GM19467 (cell line): ENCODE results near the gene DNAJC25.
A peak's percentile ranks its signal among the peaks of the same experiment; 100 is the strongest.
"Not testable (repeated sequence)": the region's sequence is repeated elsewhere in the genome, so short reads cannot be mapped to it uniquely, and the experiment has no call there.

Experiments used
- ATAC-seq: cut with Tn5 transposase; IDR thresholded peaks from one replicate; pipeline ENCODE4 v1.9.1; 2021; ENCODE audit warnings: mild to moderate bottlenecking, moderate library complexity; ENCODE audit not compliant: unreplicated experiment

Gene DNAJC25

DNA sequence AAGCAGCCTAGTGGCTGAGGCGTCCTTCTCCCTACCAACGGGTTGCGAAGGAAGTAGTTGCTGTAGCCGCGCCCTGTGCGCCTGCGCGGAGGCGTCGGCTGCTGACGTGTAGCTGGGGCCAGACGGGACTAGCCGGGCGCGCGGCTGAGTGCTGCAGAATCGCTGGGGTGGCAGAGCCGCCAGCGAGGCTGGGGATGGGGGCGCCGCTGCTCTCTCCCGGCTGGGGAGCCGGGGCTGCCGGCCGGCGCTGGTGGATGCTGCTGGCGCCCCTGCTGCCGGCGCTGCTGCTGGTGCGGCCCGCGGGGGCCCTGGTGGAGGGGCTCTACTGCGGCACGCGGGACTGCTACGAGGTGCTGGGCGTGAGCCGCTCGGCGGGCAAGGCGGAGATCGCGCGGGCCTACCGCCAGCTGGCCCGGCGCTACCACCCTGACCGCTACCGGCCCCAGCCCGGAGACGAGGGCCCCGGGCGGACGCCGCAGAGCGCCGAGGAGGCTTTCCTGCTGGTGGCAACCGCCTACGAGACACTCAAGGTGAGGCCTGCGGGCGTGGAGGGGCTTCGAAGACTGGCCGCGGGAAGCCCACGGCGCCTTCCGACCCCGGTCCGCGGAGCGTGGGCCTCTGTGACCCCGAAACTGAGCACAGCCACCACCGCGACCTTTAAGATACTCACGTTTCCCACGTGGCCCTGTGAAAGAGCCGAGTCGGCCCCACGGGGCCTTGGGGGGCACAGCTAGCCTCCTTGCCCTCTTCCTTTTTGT, at the start of gene DNAJC25:
Gene DNAJC25 (plus strand): TSS at position 121 of the 758 bp plus-strand sequence. CDS start 74 bp downstream, at position 195.
- peak; percentile 99 for ATAC-seq

DNA sequence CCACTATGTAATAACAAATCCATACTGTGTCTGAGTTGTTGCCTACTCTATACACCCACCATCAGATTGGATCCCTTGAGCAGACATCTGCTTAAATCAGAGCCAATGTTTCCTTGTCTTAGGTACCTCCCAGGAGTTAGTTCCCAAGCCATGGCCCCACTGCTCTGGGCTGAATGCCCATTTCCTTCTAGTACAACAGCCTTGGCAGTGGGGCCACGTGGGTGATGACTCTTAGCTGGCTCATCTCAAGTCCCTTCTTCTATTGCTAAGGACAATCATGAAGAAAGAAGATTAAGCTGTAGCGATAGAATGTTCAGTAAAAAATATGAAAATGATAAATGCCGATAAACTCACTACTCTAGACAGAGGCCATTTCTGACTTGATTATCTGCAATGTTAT, 48.2 kb upstream of the DNAJC25 start:
- ATAC-seq = no peak

DNA sequence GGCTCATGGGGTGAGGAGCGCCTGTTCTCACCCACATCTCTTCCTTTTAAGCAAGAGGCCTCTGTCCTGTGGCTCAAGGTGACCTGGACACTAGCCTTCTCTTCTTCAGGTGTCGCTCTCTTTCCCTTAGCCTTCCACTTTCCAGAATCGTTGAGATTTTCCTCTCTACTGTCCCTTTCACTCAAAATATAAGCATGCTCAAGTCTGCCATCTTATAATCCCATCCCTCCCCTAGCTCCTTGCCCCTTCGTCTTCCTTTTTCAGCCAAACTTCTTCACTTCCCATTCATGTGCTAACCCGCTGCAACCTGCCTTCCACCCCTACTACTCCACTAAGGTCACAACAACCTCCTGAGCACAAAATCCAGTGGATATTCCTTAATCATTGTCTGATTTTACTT, 44.8 kb upstream of the DNAJC25 start:
- ATAC-seq = no peak

DNA sequence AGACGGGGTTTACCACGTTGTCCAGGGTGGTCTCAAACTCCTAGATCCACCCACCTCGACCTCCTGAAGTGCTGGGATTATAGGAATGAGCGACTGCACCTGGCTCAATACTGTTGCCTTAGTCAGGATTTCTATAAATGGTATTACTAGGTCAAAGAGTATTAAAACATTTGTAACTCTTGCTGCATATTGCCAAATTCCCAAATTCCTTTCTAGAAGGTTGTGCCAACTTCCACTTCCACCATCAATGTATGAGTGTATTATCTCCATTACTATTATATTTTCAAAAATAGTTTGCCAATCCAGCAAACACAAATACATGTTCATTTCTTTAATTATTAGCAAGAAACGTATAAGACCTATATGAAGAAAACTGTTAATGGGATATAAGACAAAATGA, 42.3 kb upstream of the DNAJC25 start:
- no peak for ATAC-seq

DNA sequence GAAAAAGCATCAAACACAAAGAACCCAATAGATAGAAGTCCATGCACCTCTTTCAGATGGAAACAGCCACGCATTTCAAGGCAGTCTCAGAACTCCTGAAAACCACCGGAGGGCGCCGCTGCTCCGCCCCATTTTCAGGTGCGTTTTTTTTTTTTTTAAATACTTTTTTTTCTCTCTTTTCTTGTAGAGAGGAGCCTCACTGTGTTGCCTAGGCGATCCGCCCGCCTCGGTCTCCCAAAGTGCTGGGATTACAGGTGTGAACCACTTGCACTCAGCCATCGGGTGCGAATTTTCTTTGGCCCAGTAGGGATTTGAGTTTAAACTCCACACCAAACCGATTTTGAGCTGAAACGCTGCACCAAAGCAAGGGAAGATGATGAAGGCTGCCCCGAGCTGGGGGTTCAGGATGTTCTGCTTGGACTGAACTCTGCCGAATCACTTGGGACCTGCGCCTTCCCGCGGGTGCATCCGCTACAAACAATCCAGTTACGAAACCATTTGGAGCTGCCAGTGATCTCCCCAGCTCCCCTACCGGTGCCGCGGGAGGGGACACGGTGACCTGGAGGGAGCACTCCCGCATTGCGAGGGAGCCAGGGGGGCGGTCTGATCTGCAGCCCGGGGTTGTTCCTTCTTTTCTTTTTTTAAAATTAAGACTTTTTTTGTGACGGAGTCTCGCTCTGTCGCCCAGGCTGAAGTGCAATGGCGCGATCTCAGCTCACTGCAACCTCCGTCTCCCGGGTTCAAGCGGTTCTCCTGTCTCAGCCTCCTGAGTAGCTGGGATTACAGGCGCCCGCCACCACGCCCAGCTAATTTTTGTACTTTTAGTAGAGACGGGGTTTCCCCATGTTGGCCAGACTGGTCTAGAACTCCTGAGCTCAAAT, 33.0 kb upstream of the DNAJC25 start:
- peak; percentile 45 for ATAC-seq

DNA sequence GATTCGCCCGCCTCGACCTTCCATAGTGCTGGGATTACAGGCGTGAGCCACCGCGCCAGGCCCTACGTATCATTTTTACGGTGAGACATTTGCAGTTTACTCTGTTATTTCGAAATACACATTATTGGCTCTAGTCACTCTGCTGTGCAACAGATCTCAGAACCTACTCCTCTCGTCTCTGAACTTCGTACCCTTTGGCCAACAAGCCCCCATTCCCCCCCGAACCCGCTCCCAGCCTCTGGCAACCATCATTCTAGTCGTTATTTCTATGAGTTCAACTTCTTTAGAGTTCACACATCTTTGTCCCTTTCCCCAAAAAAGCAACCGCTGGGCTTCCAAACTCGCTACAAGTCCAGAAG, 32.4 kb upstream of the DNAJC25 start:
- ATAC-seq = no peak

DNA sequence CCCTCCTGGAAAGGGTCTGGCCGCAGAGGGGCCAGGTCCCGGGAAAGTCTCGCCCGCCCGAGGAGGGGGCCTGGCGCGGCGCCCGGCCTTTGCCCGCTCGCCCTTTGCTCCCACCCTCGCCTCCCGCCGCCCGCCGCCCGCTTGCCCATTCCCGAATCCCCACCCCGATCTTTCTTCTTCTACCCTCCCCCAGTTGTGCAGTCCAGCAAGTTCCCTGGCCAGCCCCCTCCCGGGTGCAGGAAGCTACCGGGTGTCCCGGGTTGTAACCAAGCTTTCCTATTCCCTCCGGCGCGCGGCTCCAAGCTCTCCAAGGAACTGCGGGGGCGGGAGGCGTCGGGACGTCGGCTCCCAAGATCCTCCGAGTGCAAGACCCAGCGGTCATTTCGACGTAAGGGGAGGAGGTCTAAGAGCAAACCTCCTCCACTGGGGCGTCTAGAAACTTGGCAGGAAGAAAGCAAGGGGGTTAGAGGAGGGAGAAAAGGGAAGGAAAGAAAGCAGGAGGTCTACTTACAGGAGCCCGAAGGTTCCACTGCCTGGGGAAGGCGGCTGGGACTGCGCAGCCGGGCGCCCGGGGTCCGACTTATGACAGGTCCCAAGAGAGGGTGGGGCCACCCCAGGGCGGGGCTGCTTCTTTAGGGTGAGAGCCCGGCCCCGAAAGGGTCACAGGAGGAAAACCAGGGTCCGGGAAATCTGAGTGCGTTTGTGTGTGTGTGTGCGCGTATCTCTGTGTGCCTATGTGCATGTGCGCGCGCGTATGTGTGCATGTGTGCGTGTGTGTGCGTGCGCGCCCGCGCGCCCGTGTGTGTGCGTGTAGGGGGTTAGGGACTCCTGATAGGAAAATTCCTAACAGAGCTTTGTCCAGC, 31.8 kb upstream of the DNAJC25 start, which contains the start of gene PTGR1:
Gene PTGR1 (minus strand): TSS at position 556 of the 863 bp plus-strand sequence. CDS start 2,225 bp downstream, outside the sequence.
- ATAC-seq = no peak

DNA sequence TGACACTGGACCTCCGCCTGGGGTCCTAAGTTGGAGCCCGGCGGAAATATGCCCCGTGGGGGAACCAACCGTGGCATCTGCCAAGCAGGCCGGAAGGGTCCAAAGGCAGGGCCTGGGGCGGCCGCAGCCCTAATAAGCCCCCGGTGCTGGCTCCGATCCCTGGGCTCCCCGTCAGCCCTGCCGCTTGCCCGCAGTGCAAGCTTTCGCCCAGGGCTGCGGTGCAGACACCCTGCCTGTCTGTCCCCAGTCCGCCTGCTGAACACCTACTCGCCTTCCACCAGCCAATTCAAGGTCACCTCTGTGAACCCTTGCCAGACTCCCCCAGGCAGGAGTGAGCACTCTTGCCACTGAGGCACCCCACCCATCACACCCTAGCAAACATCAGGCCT, 31.2 kb upstream of the DNAJC25 start:
- no peak for ATAC-seq

DNA sequence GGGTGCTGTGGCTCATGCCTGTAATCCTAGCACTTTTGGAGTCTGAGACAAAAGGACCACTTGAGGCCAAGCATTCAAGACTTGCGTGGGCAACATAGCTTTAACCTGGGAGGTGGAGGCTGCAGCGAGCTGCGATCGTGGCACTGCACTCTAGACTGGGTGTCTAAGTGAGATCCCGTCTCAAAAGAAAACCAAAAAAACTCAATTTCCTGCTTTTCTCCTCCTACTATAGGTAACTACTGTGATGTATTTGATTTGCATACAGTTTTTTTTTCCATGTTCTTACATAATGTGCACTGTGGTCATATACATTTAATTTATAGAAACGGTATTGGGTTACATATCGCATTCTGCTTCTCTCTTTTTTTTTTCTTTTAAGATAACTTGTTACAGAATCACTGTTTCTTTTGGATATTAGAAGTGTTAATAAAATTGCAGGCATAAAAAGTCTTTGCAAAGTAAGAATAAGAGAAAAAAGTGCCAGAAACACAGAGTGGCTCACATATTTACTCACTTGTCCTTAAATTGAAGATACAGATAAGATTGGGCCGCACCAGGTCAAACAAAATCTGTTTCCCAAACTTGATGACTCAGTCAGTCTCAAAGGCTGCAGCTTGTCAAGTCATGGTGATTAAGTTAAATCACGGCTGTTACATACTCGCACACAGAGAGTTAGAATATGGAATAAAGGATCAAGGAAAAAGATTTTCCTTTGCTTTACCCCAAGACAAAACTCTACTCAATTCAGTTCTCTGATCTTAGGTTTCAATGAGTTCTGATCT, 29.7 kb upstream of the DNAJC25 start:
- ATAC-seq = no peak

DNA sequence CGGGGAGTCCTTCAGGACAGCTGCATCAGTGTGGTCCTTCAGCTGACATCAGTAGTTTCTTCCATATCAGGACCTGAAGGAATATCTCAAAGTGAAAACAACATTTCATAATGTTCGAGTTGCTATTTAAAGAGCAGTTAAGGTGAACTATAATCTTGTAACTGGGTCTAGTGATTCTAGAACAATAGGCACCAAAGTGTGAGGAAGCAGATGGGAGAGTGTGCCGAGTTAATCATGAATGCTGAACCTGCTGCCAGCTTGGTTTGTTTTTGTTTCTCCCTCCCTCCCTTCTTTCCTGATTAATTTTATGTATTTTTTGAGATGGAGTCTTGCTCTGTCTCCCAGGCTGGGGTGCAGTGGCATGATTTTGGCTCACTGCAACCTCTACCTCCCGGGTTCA, 28.1 kb upstream of the DNAJC25 start:
- no peak for ATAC-seq

DNA sequence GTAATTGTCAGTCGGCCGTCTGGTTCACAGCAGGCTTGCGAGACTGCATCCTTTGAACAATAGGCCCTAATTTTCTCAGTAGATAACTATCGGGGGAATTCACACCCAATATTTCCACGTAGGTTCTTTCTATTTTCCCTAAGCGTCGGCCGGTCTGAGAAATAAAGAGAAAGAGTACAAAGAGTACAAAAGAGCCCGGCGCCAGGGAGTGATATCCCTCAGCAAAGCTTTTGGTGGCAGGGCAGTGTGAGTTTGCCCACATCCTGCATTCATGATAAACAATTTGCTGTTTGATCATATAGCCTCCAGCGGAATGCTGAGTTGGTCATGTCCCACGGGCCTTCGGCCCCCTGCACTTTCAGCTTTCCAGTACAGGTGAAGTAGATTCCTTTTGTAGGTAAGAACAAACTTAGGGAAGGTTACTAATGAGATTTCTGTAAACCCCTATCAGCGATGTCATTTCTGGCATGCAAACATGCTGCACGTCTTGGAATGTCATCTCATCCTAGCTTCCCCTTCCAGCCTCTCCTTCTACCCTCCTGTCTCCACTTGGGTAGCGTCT, 27.0 kb upstream of the DNAJC25 start:
- ATAC-seq = no peak

DNA sequence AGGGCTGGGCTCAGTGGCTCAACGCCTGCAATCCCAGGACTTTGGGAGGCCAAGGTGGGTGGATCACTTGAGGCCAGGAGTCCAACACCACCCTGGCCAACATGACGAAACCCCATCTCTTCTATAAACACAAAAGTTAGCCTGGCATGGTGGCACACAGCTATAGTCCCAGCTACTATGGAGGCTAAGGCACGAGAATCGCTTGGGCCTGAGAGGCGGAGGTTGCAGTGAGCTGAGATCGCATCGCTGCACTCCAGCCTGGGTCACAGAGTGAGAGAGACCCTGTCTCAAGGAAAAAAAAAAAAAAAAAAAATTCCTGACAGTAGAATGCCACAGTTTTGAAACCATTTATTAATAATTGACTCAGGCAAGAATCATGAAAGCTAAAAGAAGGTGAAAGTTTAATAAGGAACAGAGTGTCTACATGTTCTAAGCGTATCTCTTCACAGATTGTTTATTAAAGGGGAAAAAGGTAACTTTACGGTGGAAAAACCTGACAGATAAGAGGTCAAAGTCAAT, 26.0 kb upstream of the DNAJC25 start:
- no peak for ATAC-seq

DNA sequence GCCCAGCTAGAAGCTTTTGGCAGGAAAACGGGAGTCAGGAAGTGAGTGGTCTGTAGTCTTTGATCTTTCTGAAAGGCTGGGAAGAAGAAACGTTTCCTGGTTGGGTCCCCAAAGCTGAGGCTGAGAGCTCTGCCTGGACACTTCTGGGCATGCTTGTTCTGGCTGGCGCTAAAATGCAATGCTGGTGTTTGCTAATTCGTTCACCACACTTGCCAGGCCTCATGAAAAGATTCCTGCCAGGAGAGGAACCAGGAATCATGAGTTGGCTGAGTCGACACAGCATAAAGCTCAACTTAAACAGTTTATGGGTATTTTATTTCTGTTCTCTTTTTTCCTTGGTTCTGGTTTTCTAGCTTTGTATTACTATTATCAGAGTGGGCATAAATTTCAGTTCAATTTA, 21.0 kb upstream of the DNAJC25 start:
- ATAC-seq = no peak

DNA sequence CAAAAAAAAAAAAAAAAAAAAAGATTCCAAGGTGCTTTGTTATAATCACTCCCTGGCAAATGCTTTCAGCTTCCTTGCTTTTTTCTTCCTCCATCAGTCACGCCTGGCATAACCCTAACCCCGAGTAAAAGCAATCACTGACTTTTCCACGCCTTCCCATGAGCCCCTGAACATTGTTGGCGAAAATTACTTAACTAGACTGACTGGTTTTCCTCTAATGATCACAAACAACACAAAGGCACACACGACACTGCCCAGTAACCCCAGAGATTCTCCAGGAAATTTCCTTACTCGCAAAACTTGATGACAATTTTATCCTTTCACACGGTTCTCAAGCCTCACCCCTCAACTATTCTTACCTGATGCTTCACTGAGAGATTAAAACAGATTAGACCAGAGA, 20.3 kb upstream of the DNAJC25 start:
- ATAC-seq = no peak

DNA sequence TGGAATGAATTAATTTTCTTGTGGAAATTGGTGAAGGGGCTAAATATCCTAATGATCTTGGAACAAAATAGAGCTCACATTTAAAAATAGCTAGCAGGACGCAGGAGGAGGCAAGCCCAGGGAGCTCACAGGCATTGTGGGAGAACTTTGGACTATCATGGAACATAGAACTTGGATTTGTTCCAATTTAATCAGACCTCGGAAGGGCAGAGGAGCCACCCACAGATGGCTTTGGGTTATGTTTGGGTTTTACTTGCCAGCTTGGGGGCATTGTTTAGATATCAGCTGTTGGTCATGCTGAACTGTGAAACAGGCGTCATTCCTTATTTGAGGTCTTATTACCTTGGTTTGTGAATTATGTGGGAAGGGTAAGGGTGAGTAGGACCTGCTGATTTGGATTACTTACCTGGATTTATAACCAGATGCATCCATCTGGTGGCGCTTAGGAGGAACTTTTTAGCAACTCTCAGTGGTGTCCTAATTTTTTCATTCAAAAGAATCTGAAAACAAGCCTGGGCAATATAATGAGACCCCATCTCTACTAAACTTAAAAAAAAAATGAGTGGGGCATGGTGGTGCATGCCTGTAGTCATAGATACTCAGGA, 17.6 kb upstream of the DNAJC25 start:
- ATAC-seq = no peak

DNA sequence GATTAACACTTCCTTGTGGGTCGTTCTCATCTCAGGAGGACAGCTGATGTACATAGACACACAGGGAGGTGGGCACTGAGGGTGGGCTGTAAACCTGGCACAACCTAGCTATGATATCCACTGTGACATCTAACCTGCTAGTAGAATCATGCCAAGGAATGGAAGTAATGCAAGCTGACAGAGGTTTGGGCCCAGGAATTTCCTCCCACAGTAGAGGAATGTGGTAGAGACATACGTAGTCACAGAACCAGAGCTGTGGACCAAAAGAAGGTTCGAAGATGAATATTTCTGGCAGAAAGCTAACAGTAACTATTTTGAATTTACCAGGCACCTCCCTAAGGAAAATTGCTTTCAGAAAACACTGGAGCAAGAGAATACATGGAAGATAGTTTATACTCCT, 15.2 kb upstream of the DNAJC25 start:
- no peak for ATAC-seq

DNA sequence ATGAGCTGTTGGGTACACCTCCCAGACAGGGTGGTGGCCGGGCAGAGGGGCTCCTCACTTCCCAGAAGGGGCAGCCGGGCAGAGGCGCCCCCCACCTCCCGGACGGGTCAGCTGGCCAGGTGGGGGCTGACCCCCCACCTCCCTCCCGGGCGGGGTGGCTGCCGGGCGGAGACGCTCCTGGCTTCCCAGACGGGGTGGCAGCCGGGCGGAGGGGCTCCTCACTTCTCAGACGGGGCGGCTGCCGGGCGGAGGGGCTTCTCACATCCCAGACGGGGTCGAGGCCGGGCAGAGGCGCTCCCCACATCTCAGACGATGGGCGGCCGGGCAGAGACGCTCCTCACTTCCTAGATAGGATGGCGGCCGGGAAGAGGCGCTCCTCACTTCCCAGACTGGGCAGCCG, 13.8 kb upstream of the DNAJC25 start:
- not testable (repeated sequence) for ATAC-seq

DNA sequence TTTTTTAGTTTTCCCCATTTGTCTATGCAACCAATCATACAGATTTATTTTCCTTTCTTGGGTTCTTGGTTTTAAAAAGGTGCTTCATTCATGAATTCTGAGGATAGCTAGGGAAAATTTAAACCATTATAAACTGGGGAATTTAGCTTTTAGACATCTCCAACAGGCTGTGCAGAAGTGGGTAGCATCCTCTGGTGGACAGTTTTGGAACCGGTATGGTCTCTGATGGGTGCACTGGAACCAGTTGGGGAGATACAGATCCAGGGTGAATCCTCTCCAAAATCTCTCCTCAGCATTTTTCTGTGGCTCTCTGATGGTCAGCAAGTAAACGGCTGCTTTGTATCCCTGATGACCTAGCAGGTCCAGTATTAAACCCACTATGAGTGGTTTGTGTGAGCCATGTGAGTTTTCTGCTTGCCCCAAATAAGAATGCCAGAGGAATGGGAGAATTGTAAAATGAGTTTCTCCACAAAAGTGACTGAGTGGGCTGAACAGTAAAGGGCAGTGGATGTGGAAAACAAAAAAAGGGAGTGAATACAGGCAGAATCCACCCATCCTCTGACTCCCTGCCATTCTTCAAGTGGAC, 9.1 kb upstream of the DNAJC25 start:
- no peak for ATAC-seq

DNA sequence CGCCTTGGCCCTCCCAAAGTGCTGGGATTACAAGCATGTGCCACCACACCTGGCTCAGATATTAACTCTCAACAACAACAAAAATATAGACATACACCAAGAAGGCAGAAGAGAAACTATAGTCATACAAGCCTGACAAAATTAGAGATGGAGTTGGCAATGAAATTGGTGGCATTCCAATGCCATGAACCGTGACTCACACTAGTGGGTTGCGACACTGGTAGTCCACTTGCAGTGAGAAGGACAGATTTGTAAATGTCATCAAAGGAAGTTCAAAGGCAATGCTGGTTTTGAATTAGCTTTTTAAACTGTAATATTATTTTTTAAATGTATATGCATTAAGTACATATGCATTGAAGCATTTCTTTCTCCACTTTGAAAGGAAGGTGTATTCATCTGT, 8.5 kb upstream of the DNAJC25 start:
- no peak for ATAC-seq
